Spleen (tissue), 11 donors: ENCODE results near the gene MIS12. TPM values are rescaled to one million over a fixed set of nuclear protein-coding genes. Genes with fewer than 3 reads are reported as not detected.

Experiments
- DNase-seq: peaks from one replicate; pipeline ENCODE4 v3.0.0-alpha.2; 2020
- H3K27ac ChIP-seq, 8 donors: fragments of 200-600 bp; sonication (generic) in 7 of 8; 1 replicate in 4 of 8; 2 replicates in 4 of 8; pipeline versions ENCODE4 v1.5.0 to v1.8.0; 2016 to 2021; ENCODE audit warnings: inconsistent platforms in 4 of 8, mild to moderate bottlenecking in 4 of 8, moderate library complexity in 1 of 8
- H3K27me3 ChIP-seq, 7 donors: fragments of 200-600 bp; sonication (generic) in 6 of 7; replicated peaks in 1 of 7; 1 replicate in 4 of 7; 2 replicates in 3 of 7; pipeline versions ENCODE4 v1.5.0 to v1.8.0; 2016 to 2021; ENCODE audit warnings: inconsistent platforms in 3 of 7, mild to moderate bottlenecking in 1 of 7
- H3K36me3 ChIP-seq, 6 donors: fragments of 200-600 bp; sonication (generic) in 5 of 6; 1 replicate in 4 of 6; 2 replicates in 2 of 6; pipeline versions ENCODE4 v1.5.0 to v1.8.0; 2016 to 2021; ENCODE audit warnings: inconsistent platforms in 2 of 6
- H3K4me1 ChIP-seq, 6 donors: fragments of 200-600 bp; sonication (generic) in 5 of 6; 1 replicate in 3 of 6; 2 replicates in 3 of 6; pipeline versions ENCODE4 v1.5.0 to v1.8.0; 2016 to 2021; ENCODE audit warnings: inconsistent platforms in 3 of 6
- H3K4me3 ChIP-seq, 8 donors: fragments of 200-600 bp; sonication (generic) in 7 of 8; 1 replicate in 4 of 8; 2 replicates in 4 of 8; pipeline versions ENCODE4 v1.5.0 to v1.8.0; 2016 to 2021; ENCODE audit warnings: inconsistent platforms in 4 of 8, mild to moderate bottlenecking in 4 of 8, moderate library complexity in 2 of 8
- H3K9me3 ChIP-seq, 8 donors: fragments of 200-600 bp; sonication (generic) in 7 of 8; 1 replicate in 4 of 8; 2 replicates in 4 of 8; pipeline versions ENCODE4 v1.5.0 to v1.8.0; 2016 to 2021; ENCODE audit warnings: inconsistent platforms in 4 of 8
- CTCF ChIP-seq, 11 experiments: fragments of 200-600 bp in 7 of 11; fragments of 450-650 bp in 4 of 11; sonication (generic) in 4 of 11; IDR thresholded peaks in 8 of 11; conservative IDR thresholded peaks in 3 of 11; 1 replicate in 7 of 11; 2 replicates in 4 of 11; pipeline versions ENCODE4 v1.4.0 to v1.8.0; 2016 to 2021; ENCODE audit warnings: antibody characterized with exemption in 11 of 11, inconsistent platforms in 4 of 11, mild to moderate bottlenecking in 1 of 11
- POLR2A ChIP-seq, 3 donors: fragments of 450-650 bp; IDR thresholded peaks; one replicate each; pipeline ENCODE4 v1.5.1; 2017; ENCODE audit warnings: antibody characterized with exemption in 3 of 3, mild to moderate bottlenecking in 1 of 3
- POLR2AphosphoS5 ChIP-seq, 3 donors: sonication (generic); formaldehyde crosslinking; IDR thresholded peaks; one replicate each; pipeline ENCODE4 v1.5.1; 2017; ENCODE audit warnings: antibody characterized with exemption in 3 of 3
- WGBS, 5 donors: extraction: QIAGEN DNeasy Blood & Tissue Kit in 3 of 5; methylation state at CpG; one replicate each; pipeline versions ENCODE4 v1.1.5 to v1.1.7; 2013 to 2018; 5-methylcytosine and 5-hydroxymethylcytosine counted together
- intact Hi-C: fragments of 100-400 bp; cut with DNase I; formaldehyde crosslinking; loops from one replicate; pipeline ENCODE4 v1.15.0; 2023; ENCODE audit warnings: low total_unique reads
- polyA plus RNA-seq, 3 donors: library from polyadenylated mRNA; stranded (reverse); fragments of 200-250 nt; gene quantifications; one replicate each; pipeline ENCODE4 v1.2.1, GENCODE V29; 2013
- total RNA-seq, 7 donors: library from RNA; depleted of rRNA in 3 of 7; stranded (reverse); fragments of >200 nt in 3 of 7; fragmentation: NEBNext Ultra II Directional in 4 of 7; extraction: Animal tissue kit (Norgen Biotek cat#: 25700) in 4 of 7; gene quantifications; one replicate each; pipeline versions ENCODE4 v1.1.0 to v1.2.1, GENCODE V29; 2016 to 2021
- donor health status: healthy with polysubstance abuse.
- donor health status: DM: no; HTN: no; CAD: no; lungs with moderate emphysema.
- donor health status: DM: no; HTN: no; CAD: no.
- donor health status: Bipolar disorder and iron deficiency.
- donor health status: healthy.
- donor health status: DM: no; HTN: no; CAD: no.
- donor health status: DM: yes; HTN: yes; CAD: no.

The MIS12 gene
- total and polyA plus RNA-seq, 10 donors = 15.5 to 46.3 (median 20.5) TPM

- Histone ChIP-seq H3K27me3 (no peaks in the 10 kb centered on the region), H3K27ac (no peak overlapping the region), H3K4me1 (peaks cover 0 to 14% (median 0%) of the 10 kb centered on the region in 6 donors), H3K9me3 (no peaks in the 10 kb centered on the region), H3K4me3 (no peak overlapping the region), H3K36me3 (peaks cover 0 to 71% (median 35%) of the 10 kb centered on the region in 6 donors)
- WGBS, 5 donors = 76 to 89% (median 82%) methylated on average over 5 of the region's 5 CpGs
- intact Hi-C loops = no loop called here
- TF ChIP-seq POLR2A (IDR thresholded peaks at IDR 0.05) (no peak), POLR2AphosphoS5 (IDR thresholded peaks at IDR 0.05) (no peak), CTCF (IDR thresholded peaks at IDR 0.05 in 8 of 11, conservative IDR thresholded peaks at IDR 0.05 in 3 of 11) (no peak)
- DNase-seq = no peak
Measured at GRCh38 chr17:5516060-5516792, 29.9 kb downstream of the MIS12 start.

GRCh38 chr17:5522476-5522875 is 36.1 kb downstream of the MIS12 start:
- Histone ChIP-seq H3K9me3 (no peaks in the 10 kb centered on the region), H3K4me3 (no peak overlapping the region), H3K4me1 (peaks cover 0 to 10% (median 0%) of the 10 kb centered on the region in 6 donors), H3K27ac (no peak overlapping the region), H3K27me3 (no peaks in the 10 kb centered on the region), H3K36me3 (peaks cover 0 to 83% (median 40%) of the 10 kb centered on the region in 6 donors)
- 80 to 100% (median 98%) methylated on average over 1 of the region's 1 CpG for WGBS, 5 donors
- intact Hi-C loops = no loop called here
- DNase-seq = no peak
- TF ChIP-seq CTCF (IDR thresholded peaks at IDR 0.05 in 8 of 11, conservative IDR thresholded peaks at IDR 0.05 in 3 of 11) (no peak), POLR2AphosphoS5 (IDR thresholded peaks at IDR 0.05) (no peak), POLR2A (IDR thresholded peaks at IDR 0.05) (no peak)

- peaks cover 0 to 10% (median 0%) of the 10 kb centered on the region in 6 donors for H3K4me1 ChIP-seq
- 78 to 91% (median 83%) methylated on average over 5 of the region's 5 CpGs for WGBS, 5 donors
- no peaks in the 10 kb centered on the region for H3K27me3 ChIP-seq
- no peak overlapping the region for H3K27ac ChIP-seq
- TF ChIP-seq CTCF (IDR thresholded peaks at IDR 0.05 in 8 of 11, conservative IDR thresholded peaks at IDR 0.05 in 3 of 11) (no peak), POLR2A (IDR thresholded peaks at IDR 0.05) (no peak), POLR2AphosphoS5 (IDR thresholded peaks at IDR 0.05) (no peak)
- no peaks in the 10 kb centered on the region for H3K9me3 ChIP-seq
- DNase-seq = no peak
- no peak overlapping the region for H3K4me3 ChIP-seq
- peaks cover 0 to 84% (median 44%) of the 10 kb centered on the region in 6 donors for H3K36me3 ChIP-seq
- intact Hi-C loops = no loop called here
Measured at GRCh38 chr17:5523249-5523648, 36.9 kb downstream of the MIS12 start.

GRCh38 chr17:5526821-5527598 is 40.6 kb downstream of the MIS12 start:
- 58 to 64% (median 60%) methylated on average over 13 to 14 of the region's 14 CpGs for WGBS, 5 donors
- TF ChIP-seq POLR2A (IDR thresholded peaks at IDR 0.05) (no peak), POLR2AphosphoS5 (IDR thresholded peaks at IDR 0.05) (no peak), CTCF (IDR thresholded peaks at IDR 0.05 in 8 of 11, conservative IDR thresholded peaks at IDR 0.05 in 3 of 11) (no peak)
- no peak for DNase-seq
- Histone ChIP-seq H3K9me3 (no peaks in the 10 kb centered on the region), H3K4me3 (no peak overlapping the region), H3K27ac (peak overlapping the region in 1 of 8 donors; percentile 10), H3K36me3 (peaks cover 5 to 100% (median 70%) of the 10 kb centered on the region in 6 donors), H3K4me1 (peaks cover 0 to 10% (median 0%) of the 10 kb centered on the region in 6 donors), H3K27me3 (no peaks in the 10 kb centered on the region)
- intact Hi-C loops = no loop called here
